Natural killer cell (primary cell): Measurements from ENCODE around the gene NFATC3. TPM values are rescaled to one million over a fixed set of nuclear protein-coding genes. Genes with fewer than 3 reads are reported as not detected.

ENCODE experiments used
- ATAC-seq, 3 donors: fragments of 150-1000 bp in 2 of 3; fragments of 200-7000 bp in 1 of 3; cut with Tn5 transposase; 1 replicate in 1 of 3; 2 replicates in 2 of 3; pipeline ENCODE4 v1.10.0; 2021; ENCODE audit warnings: mild to moderate bottlenecking in 2 of 3, moderate library complexity in 2 of 3
- DNase-seq, 2 donors: peaks; one replicate each; pipeline versions ENCODE4 v3.0.0 to v3.0.0-alpha.2; 2013 to 2021; ENCODE audit warnings: mixed read lengths in 1 of 2
- H3K27ac ChIP-seq: one replicate; pipeline ENCODE4 v1.5.1; 2013; ENCODE audit warnings: mild to moderate bottlenecking, low read length
- H3K27me3 ChIP-seq: one replicate; pipeline ENCODE4 v1.6.1; 2013; ENCODE audit warnings: low read length; ENCODE audit not compliant: control insufficient read depth, insufficient read depth
- H3K36me3 ChIP-seq: one replicate; pipeline ENCODE4 v1.6.1; 2013; ENCODE audit warnings: low read length; ENCODE audit not compliant: control insufficient read depth, insufficient read depth
- H3K4me1 ChIP-seq: one replicate; pipeline ENCODE4 v1.6.1; 2013; ENCODE audit warnings: low read length; ENCODE audit not compliant: control insufficient read depth, insufficient read depth
- H3K4me3 ChIP-seq: one replicate; pipeline ENCODE4 v1.5.1; 2013; ENCODE audit warnings: low read length
- H3K9me3 ChIP-seq: one replicate; pipeline ENCODE4 v1.6.1; 2013; ENCODE audit warnings: low read length; ENCODE audit not compliant: control insufficient read depth, insufficient read depth
- H3K27ac Mint-ChIP-seq, 2 donors: one replicate each; pipeline ENCODE4 v1.8.0; 2022; ENCODE audit warnings: mild to moderate bottlenecking in 2 of 2, mixed read lengths in 2 of 2, moderate library complexity in 1 of 2
- H3K27me3 Mint-ChIP-seq, 2 donors: one replicate each; pipeline ENCODE4 v1.8.0; 2022; ENCODE audit warnings: low read depth in 2 of 2, mixed read lengths in 2 of 2
- H3K36me3 Mint-ChIP-seq: one replicate; pipeline ENCODE4 v1.8.0; 2022; ENCODE audit warnings: mixed read lengths
- H3K4me1 Mint-ChIP-seq, 2 donors: one replicate each; pipeline ENCODE4 v1.8.0; 2022; ENCODE audit warnings: mixed read lengths in 2 of 2
- H3K4me3 Mint-ChIP-seq: one replicate; pipeline ENCODE4 v1.8.0; 2022; ENCODE audit warnings: mild to moderate bottlenecking, moderate library complexity, mixed read lengths
- H3K9me3 Mint-ChIP-seq, 2 donors: one replicate each; pipeline ENCODE4 v1.8.0; 2022; ENCODE audit warnings: mixed read lengths in 2 of 2
- WGBS: methylation state at CpG from one replicate; pipeline ENCODE4 v1.1.7; 2013; ENCODE audit warnings: missing lambda C conversion rate; ENCODE audit not compliant: insufficient coverage; 5-methylcytosine and 5-hydroxymethylcytosine counted together
- intact Hi-C: fragments of 100-400 bp; cut with micrococcal nuclease; formaldehyde crosslinking; loops from one replicate; pipeline ENCODE4 v1.14.2; 2022
- total RNA-seq, 4 donors: library from RNA; stranded (reverse); fragments of 120-200 nt in 1 of 4; gene quantifications; one replicate each; pipeline versions ENCODE4 v1.2.3 to v1.2.4, GENCODE V29; 2013 to 2022
- TF ChIP-seq, protein P1 (sequence below): fragments of 200-600 bp; IDR thresholded peaks from one replicate; pipeline ENCODE4 v1.8.0; 2022; ENCODE audit warnings: antibody characterized with exemption

The NFATC3 gene
- total RNA-seq, 3 donors from 2014 or later (not counting 1 experiment from before 2014, with no cell fraction given): 241 to 282 (median 263) TPM

- no CpG with 5 or more reads among the region's 2 CpGs for WGBS
- DNase-seq (no peak), ATAC-seq (no peak)
- Histone ChIP-seq H3K9me3 (no peaks in the 10 kb centered on the region), H3K27me3 (no peaks in the 10 kb centered on the region), H3K27ac (peak overlapping the region; percentile 53), H3K36me3 (no peaks in the 10 kb centered on the region), H3K4me1 (peaks cover 39% of the 10 kb centered on the region), H3K4me3 (no peak overlapping the region)
- Mint-ChIP-seq H3K36me3 (no peaks in the 10 kb centered on the region), H3K9me3 (no peaks in the 10 kb centered on the region), H3K4me1 (peaks cover 69 to 74% of the 10 kb centered on the region in 2 donors), H3K27ac (peak overlapping the region; percentile 81 to 90), H3K27me3 (no peaks in the 10 kb centered on the region), H3K4me3 (peak overlapping the region; percentile 85)
- intact Hi-C loops: loop anchor here (10.0 kb wide), 1 partner anchor 227 kb away; the partner anchor contains the start of genes PRMT7 and SLC7A6OS
- TF ChIP-seq, protein P1, sequence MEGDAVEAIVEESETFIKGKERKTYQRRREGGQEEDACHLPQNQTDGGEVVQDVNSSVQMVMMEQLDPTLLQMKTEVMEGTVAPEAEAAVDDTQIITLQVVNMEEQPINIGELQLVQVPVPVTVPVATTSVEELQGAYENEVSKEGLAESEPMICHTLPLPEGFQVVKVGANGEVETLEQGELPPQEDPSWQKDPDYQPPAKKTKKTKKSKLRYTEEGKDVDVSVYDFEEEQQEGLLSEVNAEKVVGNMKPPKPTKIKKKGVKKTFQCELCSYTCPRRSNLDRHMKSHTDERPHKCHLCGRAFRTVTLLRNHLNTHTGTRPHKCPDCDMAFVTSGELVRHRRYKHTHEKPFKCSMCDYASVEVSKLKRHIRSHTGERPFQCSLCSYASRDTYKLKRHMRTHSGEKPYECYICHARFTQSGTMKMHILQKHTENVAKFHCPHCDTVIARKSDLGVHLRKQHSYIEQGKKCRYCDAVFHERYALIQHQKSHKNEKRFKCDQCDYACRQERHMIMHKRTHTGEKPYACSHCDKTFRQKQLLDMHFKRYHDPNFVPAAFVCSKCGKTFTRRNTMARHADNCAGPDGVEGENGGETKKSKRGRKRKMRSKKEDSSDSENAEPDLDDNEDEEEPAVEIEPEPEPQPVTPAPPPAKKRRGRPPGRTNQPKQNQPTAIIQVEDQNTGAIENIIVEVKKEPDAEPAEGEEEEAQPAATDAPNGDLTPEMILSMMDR: no peak
Measured at GRCh38 chr16:68087688-68088087, 2.5 kb downstream of the NFATC3 start.

GRCh38 chr16:68088130-68088972 is 3.2 kb downstream of the NFATC3 start:
- Histone ChIP-seq H3K27me3 (no peaks in the 10 kb centered on the region), H3K4me1 (peaks cover 33% of the 10 kb centered on the region), H3K9me3 (no peaks in the 10 kb centered on the region), H3K27ac (peak overlapping the region; percentile 53), H3K4me3 (no peak overlapping the region), H3K36me3 (no peaks in the 10 kb centered on the region)
- 72% methylated on average over 8 of the region's 9 CpGs for WGBS
- no peak for ATAC-seq
- Mint-ChIP-seq H3K4me1 (peaks cover 69 to 73% of the 10 kb centered on the region in 2 donors), H3K27ac (peak overlapping the region; percentile 87 to 90), H3K27me3 (no peaks in the 10 kb centered on the region), H3K4me3 (peak overlapping the region; percentile 85), H3K36me3 (no peaks in the 10 kb centered on the region), H3K9me3 (no peaks in the 10 kb centered on the region)
- TF ChIP-seq, protein P1: no peak
- DNase-seq: no peak
- intact Hi-C loops: loop anchor here (10.0 kb wide), 1 partner anchor 226 kb away; the partner anchor contains the start of genes PRMT7 and SLC7A6OS

GRCh38 chr16:68089067-68089466 is 3.9 kb downstream of the NFATC3 start:
- Histone ChIP-seq H3K27me3 (no peaks in the 10 kb centered on the region), H3K4me3 (no peak overlapping the region), H3K4me1 (peaks cover 31% of the 10 kb centered on the region), H3K9me3 (no peaks in the 10 kb centered on the region), H3K27ac (peak overlapping the region; percentile 51), H3K36me3 (no peaks in the 10 kb centered on the region)
- Mint-ChIP-seq H3K4me1 (peaks cover 69 to 71% of the 10 kb centered on the region in 2 donors), H3K36me3 (no peaks in the 10 kb centered on the region), H3K9me3 (no peaks in the 10 kb centered on the region), H3K4me3 (peak overlapping the region; percentile 82), H3K27me3 (no peaks in the 10 kb centered on the region), H3K27ac (peak overlapping the region; percentile 87 to 89)
- no peak for DNase-seq
- intact Hi-C loops: loop anchor here (10.0 kb wide), 1 partner anchor 226 kb away; the partner anchor contains the start of genes PRMT7 and SLC7A6OS
- ATAC-seq: no peak
- WGBS: 55% methylated on average over 2 of the region's 4 CpGs
- TF ChIP-seq, protein P1: no peak
